ENCODE data around the gene PFKFB3. TPM values are rescaled to one million over a fixed set of nuclear protein-coding genes. Genes with fewer than 3 reads are reported as not detected.

Gene PFKFB3
- total RNA-seq, 1 donor from 2014 or later: 9.9 TPM

DNA sequence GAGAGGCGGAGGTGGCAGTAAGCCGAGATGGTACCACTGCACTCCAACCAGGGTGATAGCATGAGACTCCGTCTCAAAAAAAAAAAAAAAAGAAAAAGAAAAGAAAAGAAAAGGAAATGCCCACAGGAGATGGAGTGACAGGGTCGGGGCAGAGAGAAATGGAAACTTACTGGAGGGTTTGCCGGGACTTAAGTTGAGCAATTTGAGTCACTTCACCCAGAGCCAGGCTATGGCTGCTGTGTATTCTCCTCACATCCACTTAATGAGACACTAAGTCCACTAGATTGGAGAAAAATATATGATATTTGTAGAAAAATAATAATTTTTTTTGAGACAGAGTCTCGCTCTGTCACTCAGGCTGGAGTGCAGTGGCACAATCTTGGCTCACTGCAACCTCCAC is 4.6 kb upstream of the PFKFB3 start:
- peaks cover 48 to 63% (median 49%) of the 10 kb centered on the region in 3 donors for H3K4me1 ChIP-seq (ENCODE audit: control insufficient read depth in 3 of 3, insufficient read depth in 3 of 3, low read length in 3 of 3)
- H3K36me3 ChIP-seq (ENCODE audit: control insufficient read depth in 3 of 3, insufficient read depth in 3 of 3, low read length in 3 of 3): no peaks in the 10 kb centered on the region
- peak overlapping the region; percentile 51 for H3K27ac ChIP-seq (ENCODE audit: low read depth, low read length)
- H3K9me3 ChIP-seq (ENCODE audit: control insufficient read depth in 3 of 3, low read length in 3 of 3): no peaks in the 10 kb centered on the region
- H3K4me3 ChIP-seq (ENCODE audit: low read length in 3 of 3): no peak overlapping the region
- H3K27me3 ChIP-seq (ENCODE audit: control insufficient read depth in 3 of 3, insufficient read depth in 3 of 3, low read length in 3 of 3): no peaks in the 10 kb centered on the region
- H3K9ac ChIP-seq (ENCODE audit: low read depth in 1 of 3, low read length in 3 of 3): no peak overlapping the region

DNA sequence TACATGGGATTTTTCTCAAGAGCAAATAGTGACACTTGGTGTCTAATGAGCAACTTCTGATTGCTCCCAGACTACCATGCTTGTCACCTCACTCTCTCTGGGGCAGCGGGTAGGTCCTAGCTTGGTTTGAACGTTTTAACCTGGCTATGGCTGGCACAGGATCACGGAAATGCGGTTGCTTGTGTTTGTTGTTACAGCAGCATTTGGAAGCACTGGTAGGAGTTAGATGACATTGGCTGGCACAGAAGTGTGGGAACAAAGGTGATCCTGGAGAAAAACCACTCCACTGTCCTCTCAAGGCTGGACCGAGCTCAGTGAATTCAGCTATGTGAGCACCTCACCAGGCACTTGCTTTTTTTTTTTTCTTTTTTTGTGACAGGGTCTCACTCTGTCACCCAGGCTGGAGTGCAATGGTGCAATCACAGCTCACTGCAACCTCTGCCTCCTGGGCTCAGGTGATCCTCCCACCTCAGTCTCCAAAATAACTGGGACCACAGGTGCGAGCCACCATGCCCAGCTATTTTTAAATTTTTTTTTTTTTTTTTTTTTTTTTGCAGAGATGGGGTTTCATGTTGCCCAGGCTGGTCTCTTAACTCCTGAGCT is 3.5 kb upstream of the PFKFB3 start:
- no peaks in the 10 kb centered on the region for H3K9me3 ChIP-seq (ENCODE audit: control insufficient read depth in 3 of 3, low read length in 3 of 3)
- peak overlapping the region; percentile 74 for H3K27ac ChIP-seq (ENCODE audit: low read depth, low read length)
- H3K4me3 ChIP-seq (ENCODE audit: low read length in 3 of 3): no peak overlapping the region

DNA sequence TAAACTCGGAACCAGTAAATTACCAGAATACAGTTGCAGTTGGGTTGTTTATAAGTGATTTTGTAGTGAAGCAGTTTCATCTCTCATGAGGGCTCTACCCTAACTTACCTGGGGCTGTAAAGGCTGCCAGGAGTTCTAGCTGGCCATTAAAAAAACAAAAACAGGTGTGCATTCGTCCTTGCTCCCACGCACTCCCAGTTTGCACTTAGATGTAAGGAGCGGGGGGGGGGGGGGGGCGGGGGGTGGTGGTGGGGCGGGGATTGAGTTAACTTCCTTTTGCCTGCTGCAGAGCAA is 2.3 kb upstream of the PFKFB3 start:
- H3K27ac ChIP-seq (ENCODE audit: low read depth, low read length): peak overlapping the region; percentile 74
- no peaks in the 10 kb centered on the region for H3K27me3 ChIP-seq (ENCODE audit: control insufficient read depth in 3 of 3, insufficient read depth in 3 of 3, low read length in 3 of 3)
- peaks cover 44 to 56% (median 46%) of the 10 kb centered on the region in 3 donors for H3K4me1 ChIP-seq (ENCODE audit: control insufficient read depth in 3 of 3, insufficient read depth in 3 of 3, low read length in 3 of 3)
- H3K4me3 ChIP-seq (ENCODE audit: low read length in 3 of 3): peak overlapping the region; percentile 11 to 76 (median 16)
- H3K9me3 ChIP-seq (ENCODE audit: control insufficient read depth in 3 of 3, low read length in 3 of 3): no peaks in the 10 kb centered on the region
- H3K36me3 ChIP-seq (ENCODE audit: control insufficient read depth in 3 of 3, insufficient read depth in 3 of 3, low read length in 3 of 3): peaks cover 0 to 4% (median 0%) of the 10 kb centered on the region in 3 donors
- peak overlapping the region; percentile 24 to 87 (median 53) for H3K9ac ChIP-seq (ENCODE audit: low read depth in 1 of 3, low read length in 3 of 3)

More for the DNA sequence above, 3.5 kb upstream of the PFKFB3 start:
- peak overlapping the region in 2 of 3 donors; percentile 20 to 54 for H3K9ac ChIP-seq (ENCODE audit: low read depth in 1 of 3, low read length in 3 of 3)
- H3K27me3 ChIP-seq (ENCODE audit: control insufficient read depth in 3 of 3, insufficient read depth in 3 of 3, low read length in 3 of 3): no peaks in the 10 kb centered on the region
- peaks cover 43 to 58% (median 47%) of the 10 kb centered on the region in 3 donors for H3K4me1 ChIP-seq (ENCODE audit: control insufficient read depth in 3 of 3, insufficient read depth in 3 of 3, low read length in 3 of 3)
- no peaks in the 10 kb centered on the region for H3K36me3 ChIP-seq (ENCODE audit: control insufficient read depth in 3 of 3, insufficient read depth in 3 of 3, low read length in 3 of 3)

DNA sequence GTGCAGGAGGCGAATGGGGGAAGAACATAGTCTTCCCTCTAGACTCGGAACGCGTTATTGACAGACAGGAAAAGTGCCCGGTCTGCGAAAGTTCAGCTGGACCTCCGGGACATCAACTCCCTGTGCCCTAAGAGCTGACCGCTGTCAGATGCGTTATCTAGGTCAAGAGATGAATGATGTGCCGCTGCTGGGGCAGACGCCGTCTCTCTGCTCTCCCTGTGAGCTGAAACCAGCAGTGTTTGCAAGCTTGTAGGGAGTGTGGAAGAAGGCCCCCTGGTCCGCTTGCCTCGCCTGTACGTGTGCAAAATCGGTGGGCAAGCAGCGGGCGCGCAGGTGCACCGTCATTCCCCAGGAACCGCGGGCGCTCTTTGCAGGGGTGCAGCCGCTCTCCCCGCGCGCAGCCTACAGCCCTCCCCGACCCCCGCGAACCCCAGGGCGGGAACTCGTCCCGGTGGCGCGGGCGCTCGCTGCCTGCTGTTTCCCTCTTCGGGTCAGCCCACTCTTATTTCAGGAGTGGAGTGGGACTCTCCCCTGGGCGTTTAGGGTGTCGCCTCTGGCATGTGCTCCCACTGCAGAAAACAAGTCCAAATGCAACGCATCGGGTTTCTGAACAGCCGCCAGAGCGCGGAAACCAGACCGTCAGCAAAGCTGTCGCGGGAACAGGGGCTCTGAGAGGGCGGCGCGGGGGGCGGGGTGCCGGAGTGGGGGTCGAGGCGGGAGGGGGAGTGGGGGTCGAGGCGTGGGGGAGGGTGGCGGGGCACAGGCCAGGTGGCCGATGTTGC is 1.8 kb upstream of the PFKFB3 start:
- H3K9ac ChIP-seq (ENCODE audit: low read depth in 1 of 3, low read length in 3 of 3): peak overlapping the region; percentile 24 to 87 (median 86)
- peak overlapping the region; percentile 86 for H3K27ac ChIP-seq (ENCODE audit: low read depth, low read length)
- H3K9me3 ChIP-seq (ENCODE audit: control insufficient read depth in 3 of 3, low read length in 3 of 3): no peaks in the 10 kb centered on the region
- peaks cover 0 to 4% (median 0%) of the 10 kb centered on the region in 3 donors for H3K36me3 ChIP-seq (ENCODE audit: control insufficient read depth in 3 of 3, insufficient read depth in 3 of 3, low read length in 3 of 3)
- H3K27me3 ChIP-seq (ENCODE audit: control insufficient read depth in 3 of 3, insufficient read depth in 3 of 3, low read length in 3 of 3): no peaks in the 10 kb centered on the region
- H3K4me1 ChIP-seq (ENCODE audit: control insufficient read depth in 3 of 3, insufficient read depth in 3 of 3, low read length in 3 of 3): peaks cover 38 to 51% (median 42%) of the 10 kb centered on the region in 3 donors
- peak overlapping the region; percentile 68 to 94 (median 76) for H3K4me3 ChIP-seq (ENCODE audit: low read length in 3 of 3)

DNA sequence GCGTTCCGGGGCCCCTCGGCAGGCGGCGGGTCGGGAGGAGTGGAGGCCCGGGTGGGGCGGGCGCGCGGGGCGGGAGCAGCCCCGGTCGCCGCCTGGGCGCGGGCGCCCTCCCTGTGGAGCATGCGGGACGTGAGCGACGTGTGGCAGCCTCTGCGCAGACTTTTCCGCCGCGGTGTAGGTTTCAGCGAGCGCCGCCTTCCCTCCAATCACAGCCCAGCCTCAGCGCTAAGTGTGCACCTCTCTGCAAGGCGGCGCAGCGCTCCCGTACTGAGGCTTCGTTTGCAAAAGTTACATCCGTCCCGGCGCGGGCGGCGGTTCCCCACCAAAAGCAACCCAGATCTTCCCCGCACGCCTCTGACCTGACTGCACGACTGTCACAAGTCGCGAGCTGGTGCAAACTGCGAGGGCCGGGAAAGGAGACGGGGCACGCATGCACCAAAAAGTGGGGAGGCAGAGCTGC is 1.2 kb upstream of the PFKFB3 start:
- Histone ChIP-seq H3K9me3 (ENCODE audit: control insufficient read depth in 3 of 3, low read length in 3 of 3) (no peaks in the 10 kb centered on the region), H3K4me1 (ENCODE audit: control insufficient read depth in 3 of 3, insufficient read depth in 3 of 3, low read length in 3 of 3) (peaks cover 38 to 46% (median 41%) of the 10 kb centered on the region in 3 donors), H3K27ac (ENCODE audit: low read depth, low read length) (peak overlapping the region; percentile 86), H3K27me3 (ENCODE audit: control insufficient read depth in 3 of 3, insufficient read depth in 3 of 3, low read length in 3 of 3) (no peaks in the 10 kb centered on the region), H3K36me3 (ENCODE audit: control insufficient read depth in 3 of 3, insufficient read depth in 3 of 3, low read length in 3 of 3) (peaks cover 0 to 4% (median 0%) of the 10 kb centered on the region in 3 donors), H3K4me3 (ENCODE audit: low read length in 3 of 3) (peak overlapping the region; percentile 76 to 94 (median 87)), H3K9ac (ENCODE audit: low read depth in 1 of 3, low read length in 3 of 3) (peak overlapping the region; percentile 90 to 95 (median 95))

DNA sequence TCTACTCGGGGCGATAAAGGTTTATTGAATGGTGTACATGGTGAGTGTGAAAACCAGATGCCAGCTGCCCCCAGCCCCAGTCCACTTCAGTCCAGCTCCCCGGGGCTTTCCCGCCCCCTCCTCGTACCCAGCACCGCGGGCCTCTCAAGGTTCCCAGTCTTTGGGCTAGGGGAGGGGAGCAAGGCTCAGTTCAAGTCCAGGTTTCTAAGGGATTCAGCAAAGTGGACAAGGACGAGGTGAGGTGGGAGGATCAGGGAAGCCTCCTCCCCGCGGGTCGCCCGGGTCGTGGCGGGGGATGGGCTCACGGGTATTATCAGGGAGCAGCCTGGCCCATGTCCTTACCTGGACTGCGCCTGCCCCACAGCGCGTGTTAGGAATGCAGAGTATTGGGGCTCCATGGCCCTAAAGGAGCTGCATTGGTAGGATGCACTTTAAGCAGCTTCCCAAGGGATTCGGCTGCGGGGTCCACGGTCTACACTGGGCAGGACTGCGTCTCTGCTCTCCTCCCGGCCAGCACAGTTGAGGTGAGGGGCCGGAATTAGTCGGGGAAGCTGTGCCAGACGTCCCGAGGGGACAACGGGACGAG is 541 bp upstream of the PFKFB3 start:
- peaks cover 0 to 4% (median 0%) of the 10 kb centered on the region in 3 donors for H3K36me3 ChIP-seq (ENCODE audit: control insufficient read depth in 3 of 3, insufficient read depth in 3 of 3, low read length in 3 of 3)
- peaks cover 37 to 45% (median 41%) of the 10 kb centered on the region in 3 donors for H3K4me1 ChIP-seq (ENCODE audit: control insufficient read depth in 3 of 3, insufficient read depth in 3 of 3, low read length in 3 of 3)
- no peaks in the 10 kb centered on the region for H3K9me3 ChIP-seq (ENCODE audit: control insufficient read depth in 3 of 3, low read length in 3 of 3)
- H3K27me3 ChIP-seq (ENCODE audit: control insufficient read depth in 3 of 3, insufficient read depth in 3 of 3, low read length in 3 of 3): no peaks in the 10 kb centered on the region
- peak overlapping the region; percentile 86 for H3K27ac ChIP-seq (ENCODE audit: low read depth, low read length)
- H3K4me3 ChIP-seq (ENCODE audit: low read length in 3 of 3): peak overlapping the region; percentile 76 to 94 (median 87)
- H3K9ac ChIP-seq (ENCODE audit: low read depth in 1 of 3, low read length in 3 of 3): peak overlapping the region; percentile 90 to 95 (median 95)

DNA sequence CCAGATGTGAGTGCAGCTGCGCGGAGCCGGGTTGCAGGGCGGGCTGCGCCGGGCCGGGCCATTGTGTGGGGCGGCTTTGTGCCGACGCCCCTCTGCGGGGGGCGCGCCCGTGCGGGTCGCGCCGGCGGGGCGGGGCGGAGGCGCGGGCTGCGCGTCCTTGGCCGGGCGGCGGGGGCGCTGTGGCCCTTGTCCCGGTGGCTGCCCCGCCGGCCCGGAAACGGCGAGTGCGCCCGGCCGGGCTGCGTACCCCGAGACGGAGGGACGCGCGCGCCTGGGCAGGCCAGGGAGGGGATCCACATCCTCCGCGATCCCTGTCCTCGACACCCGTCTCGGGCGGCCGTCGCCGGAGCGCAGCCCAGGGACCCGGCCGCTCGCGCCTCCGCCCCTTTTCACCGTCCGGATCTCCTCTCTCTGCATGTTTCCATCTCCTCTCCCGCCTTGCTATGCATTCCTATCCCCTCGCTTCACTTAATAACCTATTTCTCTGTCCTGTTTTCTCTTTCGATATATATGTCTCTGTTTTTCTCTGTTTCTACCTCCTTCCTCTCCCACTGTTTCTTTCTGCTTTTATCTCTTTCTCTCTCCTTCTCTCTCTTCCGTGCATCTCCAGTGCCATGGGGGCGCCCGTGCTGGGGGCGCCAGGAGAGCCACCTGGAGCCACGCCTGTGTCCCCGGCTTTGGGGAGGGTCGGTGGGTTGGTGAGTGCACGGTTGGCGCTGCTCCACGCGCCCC is 765 bp downstream of the PFKFB3 start:
- H3K36me3 ChIP-seq (ENCODE audit: control insufficient read depth in 3 of 3, insufficient read depth in 3 of 3, low read length in 3 of 3): peaks cover 0 to 4% (median 0%) of the 10 kb centered on the region in 3 donors
- H3K9me3 ChIP-seq (ENCODE audit: control insufficient read depth in 3 of 3, low read length in 3 of 3): no peaks in the 10 kb centered on the region
- H3K4me3 ChIP-seq (ENCODE audit: low read length in 3 of 3): peak overlapping the region; percentile 91 to 94 (median 94)
- peaks cover 44 to 57% (median 47%) of the 10 kb centered on the region in 3 donors for H3K4me1 ChIP-seq (ENCODE audit: control insufficient read depth in 3 of 3, insufficient read depth in 3 of 3, low read length in 3 of 3)
- peak overlapping the region; percentile 85 to 96 (median 90) for H3K9ac ChIP-seq (ENCODE audit: low read depth in 1 of 3, low read length in 3 of 3)
- H3K27ac ChIP-seq (ENCODE audit: low read depth, low read length): peak overlapping the region; percentile 86
- H3K27me3 ChIP-seq (ENCODE audit: control insufficient read depth in 3 of 3, insufficient read depth in 3 of 3, low read length in 3 of 3): no peaks in the 10 kb centered on the region

DNA sequence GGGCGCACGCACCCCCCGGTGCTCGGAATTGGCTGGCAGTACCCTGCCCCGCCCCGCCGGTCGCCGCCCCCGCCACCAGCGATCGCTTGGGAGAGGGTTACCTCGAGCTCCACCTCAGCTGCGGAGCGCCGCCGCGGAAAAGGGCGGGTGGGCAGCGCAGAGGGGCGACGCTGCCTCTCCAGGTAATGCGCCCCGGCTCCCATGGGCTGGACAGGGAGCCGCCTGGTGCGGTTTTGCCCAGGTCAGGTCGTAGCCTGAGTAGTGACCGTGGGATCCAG is 1.3 kb downstream of the PFKFB3 start:
- Histone ChIP-seq H3K9ac (ENCODE audit: low read depth in 1 of 3, low read length in 3 of 3) (peak overlapping the region; percentile 82 to 96 (median 85)), H3K4me3 (ENCODE audit: low read length in 3 of 3) (peak overlapping the region; percentile 91 to 94 (median 94)), H3K9me3 (ENCODE audit: control insufficient read depth in 3 of 3, low read length in 3 of 3) (no peaks in the 10 kb centered on the region), H3K27me3 (ENCODE audit: control insufficient read depth in 3 of 3, insufficient read depth in 3 of 3, low read length in 3 of 3) (no peaks in the 10 kb centered on the region), H3K27ac (ENCODE audit: low read depth, low read length) (peak overlapping the region; percentile 86), H3K4me1 (ENCODE audit: control insufficient read depth in 3 of 3, insufficient read depth in 3 of 3, low read length in 3 of 3) (peaks cover 48 to 61% (median 51%) of the 10 kb centered on the region in 3 donors), H3K36me3 (ENCODE audit: control insufficient read depth in 3 of 3, insufficient read depth in 3 of 3, low read length in 3 of 3) (peaks cover 0 to 6% (median 0%) of the 10 kb centered on the region in 3 donors)

DNA sequence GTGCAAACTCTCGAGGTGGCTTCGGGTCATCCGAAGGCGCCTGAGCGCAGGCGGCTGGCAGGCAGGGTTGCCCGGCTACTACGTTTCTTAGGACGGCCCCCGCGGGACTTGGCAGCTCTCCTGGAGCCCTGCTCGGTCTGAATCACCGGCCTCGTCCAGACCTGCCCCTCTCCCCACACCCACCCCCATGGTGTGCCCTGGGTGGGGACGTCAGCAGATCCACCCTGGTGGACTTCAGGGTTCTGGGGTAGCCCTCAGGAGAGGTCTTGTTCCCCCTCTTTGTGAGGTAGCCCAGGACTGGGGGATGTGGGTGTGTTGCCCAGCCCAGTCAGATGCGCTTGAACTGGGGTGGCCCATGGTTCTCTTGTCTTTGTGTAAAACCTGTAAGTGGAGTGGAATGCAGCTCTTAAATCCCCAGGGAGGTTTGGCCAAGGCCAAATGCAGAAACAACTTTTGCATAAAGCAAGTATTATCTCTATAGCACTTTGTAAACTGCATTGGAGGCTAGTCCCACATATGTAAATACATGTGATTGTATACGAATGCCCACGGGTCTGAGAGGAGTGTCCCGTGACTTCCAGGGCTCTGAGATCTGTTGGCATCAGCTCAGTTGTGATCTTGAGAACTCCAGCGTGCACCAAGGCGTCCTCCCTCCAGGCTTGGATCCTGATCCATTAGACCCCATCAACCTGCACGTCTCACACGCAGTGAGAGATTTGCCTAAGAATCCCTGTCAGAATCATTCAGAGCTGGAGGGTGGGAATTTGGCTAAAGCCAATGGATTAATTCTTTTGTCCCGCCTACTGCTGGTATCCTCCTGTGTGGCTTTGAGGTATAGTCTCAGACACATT is 1.8 kb downstream of the PFKFB3 start:
- H3K36me3 ChIP-seq (ENCODE audit: control insufficient read depth in 3 of 3, insufficient read depth in 3 of 3, low read length in 3 of 3): peaks cover 0 to 6% (median 0%) of the 10 kb centered on the region in 3 donors
- peak overlapping the region; percentile 91 to 94 (median 94) for H3K4me3 ChIP-seq (ENCODE audit: low read length in 3 of 3)
- H3K27ac ChIP-seq (ENCODE audit: low read depth, low read length): peak overlapping the region; percentile 86
- no peaks in the 10 kb centered on the region for H3K27me3 ChIP-seq (ENCODE audit: control insufficient read depth in 3 of 3, insufficient read depth in 3 of 3, low read length in 3 of 3)
- peak overlapping the region; percentile 82 to 96 (median 85) for H3K9ac ChIP-seq (ENCODE audit: low read depth in 1 of 3, low read length in 3 of 3)
- H3K4me1 ChIP-seq (ENCODE audit: control insufficient read depth in 3 of 3, insufficient read depth in 3 of 3, low read length in 3 of 3): peaks cover 47 to 58% (median 48%) of the 10 kb centered on the region in 3 donors
- no peaks in the 10 kb centered on the region for H3K9me3 ChIP-seq (ENCODE audit: control insufficient read depth in 3 of 3, low read length in 3 of 3)
